Neural progenitor cell (in vitro differentiated cells): Measurements from ENCODE around the gene CPOX. TPM values are rescaled to one million over a fixed set of nuclear protein-coding genes. Genes with fewer than 3 reads are reported as not detected.

ENCODE experiments used
- DNase-seq: peaks from one replicate; pipeline ENCODE4 v3.0.0-alpha.2; 2016; ENCODE audit warnings: low spot score
- H2AFZ ChIP-seq: fragments of 200-600 bp; sonication (generic); replicated peaks from 2 replicates; pipeline ENCODE4 v1.6.1; 2016; ENCODE audit warnings: antibody characterized with exemption
- H3F3A ChIP-seq: fragments of 200-600 bp; sonication (generic); 2 replicates; pipeline ENCODE4 v1.6.1; 2016; ENCODE audit warnings: antibody characterized with exemption, low read depth
- H3K27ac ChIP-seq: fragments of 200-600 bp; sonication (generic); 2 replicates; pipeline ENCODE4 v1.5.1; 2016; ENCODE audit warnings: mild to moderate bottlenecking
- H3K27me3 ChIP-seq: fragments of 200-600 bp; sonication (generic); 2 replicates; pipeline ENCODE4 v1.6.1; 2016; ENCODE audit warnings: mild to moderate bottlenecking, moderate library complexity
- H3K36me3 ChIP-seq: fragments of 200-600 bp; sonication (generic); 2 replicates; pipeline ENCODE4 v1.5.1; 2016
- H3K4me1 ChIP-seq: fragments of 200-600 bp; sonication (generic); 2 replicates; pipeline ENCODE4 v1.6.1; 2016; ENCODE audit warnings: mixed run types
- H3K4me2 ChIP-seq: fragments of 200-600 bp; sonication (generic); 2 replicates; pipeline ENCODE4 v1.6.1; 2016
- H3K4me3 ChIP-seq: fragments of 200-600 bp; sonication (generic); 2 replicates; pipeline ENCODE4 v1.5.1; 2016
- H3K79me2 ChIP-seq: fragments of 200-600 bp; sonication (generic); 2 replicates; pipeline ENCODE4 v1.6.1; 2016; ENCODE audit warnings: low read depth
- H3K9ac ChIP-seq: fragments of 200-600 bp; sonication (generic); 2 replicates; pipeline ENCODE4 v1.6.1; 2016
- H3K9me3 ChIP-seq: fragments of 200-600 bp; sonication (generic); 2 replicates; pipeline ENCODE4 v1.5.1; 2016; ENCODE audit warnings: low read depth
- H4K20me1 ChIP-seq: fragments of 200-600 bp; sonication (generic); 2 replicates; pipeline ENCODE4 v1.6.1; 2016; ENCODE audit warnings: low read depth
- H3K27ac Mint-ChIP-seq: 3 replicates; pipeline ENCODE4 v1.8.0; 2021; ENCODE audit warnings: mixed read lengths
- H3K27me3 Mint-ChIP-seq: 2 replicates; pipeline ENCODE4 v1.8.0; 2022; ENCODE audit warnings: low read depth, mild to moderate bottlenecking, inconsistent platforms, moderate library complexity, mixed read lengths; ENCODE audit not compliant: insufficient read depth
- H3K36me3 Mint-ChIP-seq: 3 replicates; pipeline ENCODE4 v1.8.0; 2021; ENCODE audit warnings: mixed read lengths
- H3K4me1 Mint-ChIP-seq: 3 replicates; pipeline ENCODE4 v1.8.0; 2021; ENCODE audit warnings: mixed read lengths
- H3K4me3 Mint-ChIP-seq: 3 replicates; pipeline ENCODE4 v1.8.0; 2021; ENCODE audit warnings: mild to moderate bottlenecking, moderate library complexity, mixed read lengths
- H3K9me3 Mint-ChIP-seq: 3 replicates; pipeline ENCODE4 v1.8.0; 2020; ENCODE audit warnings: mixed read lengths
- CTCF ChIP-seq: fragments of 200-600 bp; sonication (generic); IDR thresholded peaks from 2 replicates; pipeline ENCODE4 v1.5.1; 2017; ENCODE audit warnings: antibody characterized with exemption, mild to moderate bottlenecking
- EZH2 ChIP-seq: fragments of 200-600 bp; sonication (generic); IDR thresholded peaks from 2 replicates; pipeline ENCODE4 v1.6.1; 2017; ENCODE audit warnings: antibody characterized with exemption, mild to moderate bottlenecking, moderate library complexity
- EZH2phosphoT487 ChIP-seq: fragments of 200-600 bp; sonication (generic); IDR thresholded peaks from 2 replicates; pipeline ENCODE4 v1.6.1; 2017; ENCODE audit warnings: antibody characterized with exemption
- total RNA-seq: library from RNA; depleted of rRNA; stranded (reverse); fragments of >200 nt; gene quantifications from 2 replicates; pipeline ENCODE4 v1.2.3, GENCODE V29; 2015; ENCODE audit warnings: low replicate concordance

CPOX gene
- total RNA-seq, 1 donor from 2014 or later = 31.3 TPM

DNA sequence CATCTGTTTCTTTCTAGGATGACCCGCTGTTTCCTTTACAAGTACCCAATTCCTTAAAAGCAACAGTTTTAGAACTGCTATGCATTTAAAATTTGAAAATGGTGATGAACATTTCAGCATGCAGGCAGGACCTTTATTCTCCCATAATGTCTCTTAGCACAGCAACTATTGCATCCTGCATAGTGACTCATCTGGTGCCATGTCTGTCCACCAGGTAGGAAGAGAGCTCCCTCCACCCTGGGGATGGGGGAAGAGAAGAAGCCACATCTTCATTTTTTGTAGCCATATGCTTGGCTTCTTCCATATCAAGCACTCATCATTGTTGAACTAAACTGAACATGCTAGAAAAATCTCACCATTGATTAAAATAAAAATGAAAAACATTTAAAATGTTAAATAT lies 51.7 kb downstream of the CPOX start:
- no peak overlapping the region for H3K27ac ChIP-seq
- no peaks in the 10 kb centered on the region for H3K4me1 ChIP-seq
- H3K9ac ChIP-seq = no peak overlapping the region
- H3K79me2 ChIP-seq = no peaks in the 10 kb centered on the region
- H3K27me3 ChIP-seq = no peaks in the 10 kb centered on the region
- no peak overlapping the region for H2AFZ ChIP-seq
- H3K36me3 ChIP-seq = no peaks in the 10 kb centered on the region
- no peak overlapping the region for H3K4me2 ChIP-seq
- no peak overlapping the region for H3K27ac Mint-ChIP-seq
- no peak for DNase-seq
- TF ChIP-seq EZH2phosphoT487 (no peak), EZH2 (no peak), CTCF (no peak)
- H3K36me3 Mint-ChIP-seq = no peaks in the 10 kb centered on the region
- H3F3A ChIP-seq = no peaks in the 10 kb centered on the region
- H3K27me3 Mint-ChIP-seq = no peaks in the 10 kb centered on the region
- no peak overlapping the region for H3K4me3 ChIP-seq
- H3K9me3 ChIP-seq = no peaks in the 10 kb centered on the region
- H3K4me3 Mint-ChIP-seq = no peak overlapping the region
- no peaks in the 10 kb centered on the region for H4K20me1 ChIP-seq
- H3K4me1 Mint-ChIP-seq = no peaks in the 10 kb centered on the region
- no peaks in the 10 kb centered on the region for H3K9me3 Mint-ChIP-seq

- TF ChIP-seq EZH2phosphoT487 (no peak), CTCF (no peak), EZH2 (no peak)
- Histone ChIP-seq H4K20me1 (no peaks in the 10 kb centered on the region), H2AFZ (no peak overlapping the region), H3K9me3 (no peaks in the 10 kb centered on the region), H3K27ac (no peak overlapping the region), H3K9ac (no peak overlapping the region), H3K79me2 (no peaks in the 10 kb centered on the region), H3K4me2 (no peak overlapping the region), H3K4me1 (no peaks in the 10 kb centered on the region), H3K27me3 (no peaks in the 10 kb centered on the region), H3F3A (no peaks in the 10 kb centered on the region), H3K4me3 (no peak overlapping the region), H3K36me3 (no peaks in the 10 kb centered on the region)
- no peaks in the 10 kb centered on the region for H3K9me3 Mint-ChIP-seq
- DNase-seq = no peak
- no peaks in the 10 kb centered on the region for H3K36me3 Mint-ChIP-seq
- H3K27me3 Mint-ChIP-seq = no peaks in the 10 kb centered on the region
- H3K27ac Mint-ChIP-seq = no peak overlapping the region
- no peaks in the 10 kb centered on the region for H3K4me1 Mint-ChIP-seq
- no peak overlapping the region for H3K4me3 Mint-ChIP-seq
Observed at GRCh38 chr3:98540346-98540745, 53.1 kb downstream of the CPOX start.

- Mint-ChIP-seq H3K4me3 (no peak overlapping the region), H3K9me3 (no peaks in the 10 kb centered on the region), H3K36me3 (no peaks in the 10 kb centered on the region), H3K27ac (no peak overlapping the region), H3K27me3 (peaks cover 4% of the 10 kb centered on the region), H3K4me1 (no peaks in the 10 kb centered on the region)
- no peaks in the 10 kb centered on the region for H4K20me1 ChIP-seq
- no peaks in the 10 kb centered on the region for H3K27me3 ChIP-seq
- H3K4me1 ChIP-seq = no peaks in the 10 kb centered on the region
- no peak overlapping the region for H3K27ac ChIP-seq
- DNase-seq = no peak
- no peaks in the 10 kb centered on the region for H3F3A ChIP-seq
- TF ChIP-seq EZH2phosphoT487 = no peak
- TF ChIP-seq EZH2 = no peak
- TF ChIP-seq CTCF = no peak
- H3K79me2 ChIP-seq = no peaks in the 10 kb centered on the region
- no peak overlapping the region for H2AFZ ChIP-seq
- H3K9ac ChIP-seq = no peak overlapping the region
- no peak overlapping the region for H3K4me3 ChIP-seq
- H3K9me3 ChIP-seq = no peaks in the 10 kb centered on the region
- H3K36me3 ChIP-seq = no peaks in the 10 kb centered on the region
- H3K4me2 ChIP-seq = no peak overlapping the region
Observed at GRCh38 chr3:98536456-98537017, 56.9 kb downstream of the CPOX start.
